ENCODE measurements around the gene STXBP4.

The STXBP4 gene

GRCh38 chr17:54969658-54970572, 1.4 kb downstream of the STXBP4 start:
- no peak for DNase-seq (ENCODE audit: low read depth in 2 of 2)

- no peak for DNase-seq (ENCODE audit: low read depth in 2 of 2)
Observed at GRCh38 chr17:54971147-54971546, 2.6 kb downstream of the STXBP4 start.

GRCh38 chr17:54971901-54972300, 3.3 kb downstream of the STXBP4 start:
- DNase-seq (ENCODE audit: low read depth in 2 of 2) = no peak

- no peak for DNase-seq (ENCODE audit: low read depth in 2 of 2)
Observed at GRCh38 chr17:54972406-54973138, 4.0 kb downstream of the STXBP4 start.

- DNase-seq (ENCODE audit: low read depth in 2 of 2) = no peak
Observed at GRCh38 chr17:54974759-54975158, 6.2 kb downstream of the STXBP4 start.

GRCh38 chr17:54976316-54976715, 7.8 kb downstream of the STXBP4 start:
- no peak for DNase-seq (ENCODE audit: low read depth in 2 of 2)

- DNase-seq (ENCODE audit: low read depth in 2 of 2) = no peak
Observed at GRCh38 chr17:54977744-54978143, 9.2 kb downstream of the STXBP4 start.

- no peak for DNase-seq (ENCODE audit: low read depth in 2 of 2)
Observed at GRCh38 chr17:54979657-54980056, 11.1 kb downstream of the STXBP4 start.

GRCh38 chr17:54980375-54980774, 11.8 kb downstream of the STXBP4 start:
- no peak for DNase-seq (ENCODE audit: low read depth in 2 of 2)

- DNase-seq (ENCODE audit: low read depth in 2 of 2) = no peak
Observed at GRCh38 chr17:54982399-54982798, 13.8 kb downstream of the STXBP4 start.

GRCh38 chr17:54983260-54983659, 14.7 kb downstream of the STXBP4 start:
- no peak for DNase-seq (ENCODE audit: low read depth in 2 of 2)

GRCh38 chr17:54985476-54985875, 16.9 kb downstream of the STXBP4 start:
- no peak for DNase-seq (ENCODE audit: low read depth in 2 of 2)

GRCh38 chr17:54990118-54990517, 21.6 kb downstream of the STXBP4 start:
- DNase-seq (ENCODE audit: low read depth in 2 of 2) = no peak

GRCh38 chr17:54991567-54991966, 23.0 kb downstream of the STXBP4 start:
- DNase-seq (ENCODE audit: low read depth in 2 of 2) = no peak

GRCh38 chr17:54992797-54993639, 24.5 kb downstream of the STXBP4 start:
- DNase-seq (ENCODE audit: low read depth in 2 of 2) = no peak

- no peak for DNase-seq (ENCODE audit: low read depth in 2 of 2)
Observed at GRCh38 chr17:54996441-54996840, 27.9 kb downstream of the STXBP4 start.

GRCh38 chr17:55002458-55002857, 33.9 kb downstream of the STXBP4 start:
- no peak for DNase-seq (ENCODE audit: low read depth in 2 of 2)

GRCh38 chr17:55004484-55004883, 35.9 kb downstream of the STXBP4 start:
- no peak for DNase-seq (ENCODE audit: low read depth in 2 of 2)

- no peak for DNase-seq (ENCODE audit: low read depth in 2 of 2)
Observed at GRCh38 chr17:55005520-55005919, 37.0 kb downstream of the STXBP4 start.

GRCh38 chr17:55023626-55024025, 55.1 kb downstream of the STXBP4 start:
- no peak for DNase-seq (ENCODE audit: low read depth in 2 of 2)

- no peak for DNase-seq (ENCODE audit: low read depth in 2 of 2)
Observed at GRCh38 chr17:55037828-55038227, 69.3 kb downstream of the STXBP4 start.

GRCh38 chr17:55038291-55038690, 69.7 kb downstream of the STXBP4 start:
- DNase-seq (ENCODE audit: low read depth in 2 of 2) = no peak

All from stimulated activated CD8-positive, alpha-beta memory T cell treated with anti-CD3 and anti-CD28 coated beads, Interleukin-15, amount 100 ng/mL, for 48 hours (primary cell).